ENCODE data around the gene MYRFL. TPM values are rescaled to one million over a fixed set of nuclear protein-coding genes. Genes with fewer than 3 reads are reported as not detected.

The MYRFL gene
- polyA plus RNA-seq, 1 donor from 2014 or later: not detected

DNA sequence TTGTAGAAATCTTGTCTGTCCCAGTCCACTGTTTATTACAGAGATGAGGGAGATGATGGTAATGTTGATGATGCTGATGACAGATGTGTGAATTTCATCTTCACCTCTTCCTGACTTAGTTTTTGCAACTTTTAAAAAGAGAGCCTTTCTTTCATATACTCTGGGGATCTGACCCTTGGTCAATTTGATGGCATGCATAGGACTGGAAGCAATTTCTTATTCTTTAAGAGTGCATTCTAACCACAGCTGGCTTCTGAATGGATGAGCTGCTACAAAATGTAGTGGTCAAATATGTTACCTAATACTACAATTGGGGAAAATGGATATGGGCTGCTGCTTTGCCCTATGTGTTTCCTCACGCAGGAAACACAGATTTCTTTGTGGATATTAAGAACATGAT is 80.8 kb downstream of the MYRFL start:
- H3F3A ChIP-seq (ENCODE audit: insufficient read depth, low read length, poor library complexity, severe bottlenecking): no peaks in the 10 kb centered on the region
- H3K9ac ChIP-seq (ENCODE audit: low read length): no peak overlapping the region
- no peaks in the 10 kb centered on the region for H3K9me2 ChIP-seq (ENCODE audit: insufficient read depth, low read length)
- no peak overlapping the region for H3K27ac ChIP-seq (ENCODE audit: low read length)
- no peak for TF ChIP-seq SMC3 (conservative IDR thresholded peaks at IDR 0.05; ENCODE audit: poor library complexity)
- TF ChIP-seq POLR2AphosphoS5 (IDR thresholded peaks at IDR 0.05): no peak
- TF ChIP-seq, protein P1, sequence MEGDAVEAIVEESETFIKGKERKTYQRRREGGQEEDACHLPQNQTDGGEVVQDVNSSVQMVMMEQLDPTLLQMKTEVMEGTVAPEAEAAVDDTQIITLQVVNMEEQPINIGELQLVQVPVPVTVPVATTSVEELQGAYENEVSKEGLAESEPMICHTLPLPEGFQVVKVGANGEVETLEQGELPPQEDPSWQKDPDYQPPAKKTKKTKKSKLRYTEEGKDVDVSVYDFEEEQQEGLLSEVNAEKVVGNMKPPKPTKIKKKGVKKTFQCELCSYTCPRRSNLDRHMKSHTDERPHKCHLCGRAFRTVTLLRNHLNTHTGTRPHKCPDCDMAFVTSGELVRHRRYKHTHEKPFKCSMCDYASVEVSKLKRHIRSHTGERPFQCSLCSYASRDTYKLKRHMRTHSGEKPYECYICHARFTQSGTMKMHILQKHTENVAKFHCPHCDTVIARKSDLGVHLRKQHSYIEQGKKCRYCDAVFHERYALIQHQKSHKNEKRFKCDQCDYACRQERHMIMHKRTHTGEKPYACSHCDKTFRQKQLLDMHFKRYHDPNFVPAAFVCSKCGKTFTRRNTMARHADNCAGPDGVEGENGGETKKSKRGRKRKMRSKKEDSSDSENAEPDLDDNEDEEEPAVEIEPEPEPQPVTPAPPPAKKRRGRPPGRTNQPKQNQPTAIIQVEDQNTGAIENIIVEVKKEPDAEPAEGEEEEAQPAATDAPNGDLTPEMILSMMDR (IDR thresholded peaks at IDR 0.05; ENCODE audit: poor library complexity, severe bottlenecking): no peak
- no peak for TF ChIP-seq EP300 (conservative IDR thresholded peaks at IDR 0.05; ENCODE audit: poor library complexity, severe bottlenecking)
- H2AFZ ChIP-seq (ENCODE audit: low read depth, low read length): no peak overlapping the region
- H3K4me2 ChIP-seq (ENCODE audit: low read length): no peak overlapping the region
- no peaks in the 10 kb centered on the region for H4K20me1 ChIP-seq (ENCODE audit: insufficient read depth)
- no peak overlapping the region for H3K4me3 ChIP-seq (ENCODE audit: low read length)
- H3K36me3 ChIP-seq (ENCODE audit: insufficient read depth, low read length): no peaks in the 10 kb centered on the region
- no peaks in the 10 kb centered on the region for H3K79me2 ChIP-seq (replicated peaks; ENCODE audit: insufficient read depth, low read length)
- H3K27me3 ChIP-seq (ENCODE audit: insufficient read depth, low read depth, low read length): no peaks in the 10 kb centered on the region
- no peaks in the 10 kb centered on the region for H3K9me3 ChIP-seq (ENCODE audit: low read length)

DNA sequence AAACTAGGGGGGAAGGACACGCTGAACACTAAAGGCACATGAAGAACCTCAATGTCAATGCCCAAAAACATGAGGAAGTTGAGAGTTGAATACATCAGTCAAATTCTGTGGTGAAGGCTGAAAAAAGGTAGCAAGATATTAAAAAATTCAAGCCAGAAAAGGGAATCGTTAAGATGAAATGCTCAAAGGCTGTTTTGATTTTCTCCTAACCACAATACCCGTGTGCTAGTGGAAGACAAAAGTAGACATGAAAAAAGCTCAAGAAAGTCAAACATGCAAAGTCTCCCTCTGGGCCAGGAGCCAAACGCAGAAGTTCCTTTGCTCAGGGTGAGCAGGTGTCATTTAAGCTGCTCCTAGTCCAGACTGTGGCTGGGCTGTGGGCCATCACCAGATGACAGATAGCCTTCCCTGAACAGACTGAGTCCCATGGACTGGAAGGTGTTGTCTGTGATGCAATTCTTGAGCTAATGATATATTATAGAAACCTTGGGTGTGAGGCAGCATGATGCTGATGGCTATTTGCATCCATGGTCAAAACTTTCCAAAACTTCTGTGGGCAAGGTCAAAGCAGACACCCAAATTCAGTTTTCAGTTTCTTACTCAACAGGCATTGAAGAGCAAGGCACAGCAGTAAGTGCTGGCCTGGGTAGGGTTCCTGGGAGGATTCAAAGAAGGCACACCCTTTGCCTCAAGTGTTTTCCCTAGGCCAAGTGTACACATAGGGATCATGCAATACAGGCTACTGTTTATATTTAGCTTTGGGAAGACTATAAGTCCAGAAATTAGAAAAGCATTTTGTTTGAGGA is 81.6 kb downstream of the MYRFL start:
- H3K9me3 ChIP-seq (ENCODE audit: low read length): no peaks in the 10 kb centered on the region
- H3F3A ChIP-seq (ENCODE audit: insufficient read depth, low read length, poor library complexity, severe bottlenecking): no peaks in the 10 kb centered on the region
- H3K9me2 ChIP-seq (ENCODE audit: insufficient read depth, low read length): no peaks in the 10 kb centered on the region
- TF ChIP-seq RAD21 (conservative IDR thresholded peaks at IDR 0.05) (no peak), SMC3 (conservative IDR thresholded peaks at IDR 0.05; ENCODE audit: poor library complexity) (no peak), TAF1 (IDR thresholded peaks at IDR 0.05; ENCODE audit: low read depth) (no peak), POLR2AphosphoS5 (IDR thresholded peaks at IDR 0.05) (no peak), EP300 (conservative IDR thresholded peaks at IDR 0.05; ENCODE audit: poor library complexity, severe bottlenecking) (no peak)
- no peak overlapping the region for H3K4me2 ChIP-seq (ENCODE audit: low read length)
- no peaks in the 10 kb centered on the region for H4K20me1 ChIP-seq (ENCODE audit: insufficient read depth)
- H3K4me3 ChIP-seq (ENCODE audit: low read length): no peak overlapping the region
- no peak overlapping the region for H3K9ac ChIP-seq (ENCODE audit: low read length)
- no peaks in the 10 kb centered on the region for H3K36me3 ChIP-seq (ENCODE audit: insufficient read depth, low read length)
- no peak overlapping the region for H3K27ac ChIP-seq (ENCODE audit: low read length)
- no peaks in the 10 kb centered on the region for H3K79me2 ChIP-seq (replicated peaks; ENCODE audit: insufficient read depth, low read length)
- no peaks in the 10 kb centered on the region for H3K27me3 ChIP-seq (ENCODE audit: insufficient read depth, low read depth, low read length)
- no peak overlapping the region for H2AFZ ChIP-seq (ENCODE audit: low read depth, low read length)

DNA sequence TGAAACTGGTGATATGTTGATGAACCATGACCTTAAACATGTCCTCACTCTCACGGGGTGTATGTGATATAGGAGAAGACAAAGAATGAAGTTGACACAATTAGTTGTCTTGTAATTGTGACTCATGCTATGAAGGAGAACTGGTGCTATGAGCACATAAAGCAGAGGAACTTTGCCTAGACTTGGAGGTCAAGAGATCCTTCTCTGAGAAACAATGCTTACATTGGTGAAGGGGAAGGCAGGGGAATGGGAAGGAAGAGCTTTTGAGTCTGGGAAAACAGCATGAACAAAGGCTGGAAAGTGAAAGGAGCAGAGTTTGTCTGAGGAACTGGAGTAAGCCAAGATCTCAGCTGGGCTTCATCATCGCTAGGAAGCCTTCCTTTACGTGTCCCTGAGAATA is 83.2 kb downstream of the MYRFL start:
- Histone ChIP-seq H3K79me2 (replicated peaks; ENCODE audit: insufficient read depth, low read length) (no peaks in the 10 kb centered on the region), H3K27me3 (ENCODE audit: insufficient read depth, low read depth, low read length) (no peaks in the 10 kb centered on the region), H3K36me3 (ENCODE audit: insufficient read depth, low read length) (no peaks in the 10 kb centered on the region), H4K20me1 (ENCODE audit: insufficient read depth) (no peaks in the 10 kb centered on the region), H3F3A (ENCODE audit: insufficient read depth, low read length, poor library complexity, severe bottlenecking) (no peaks in the 10 kb centered on the region), H3K9ac (ENCODE audit: low read length) (no peak overlapping the region), H3K4me3 (ENCODE audit: low read length) (no peak overlapping the region), H3K9me2 (ENCODE audit: insufficient read depth, low read length) (no peaks in the 10 kb centered on the region), H3K9me3 (ENCODE audit: low read length) (no peaks in the 10 kb centered on the region), H3K27ac (ENCODE audit: low read length) (no peak overlapping the region), H3K4me2 (ENCODE audit: low read length) (no peak overlapping the region), H2AFZ (ENCODE audit: low read depth, low read length) (no peak overlapping the region)
- TF ChIP-seq POLR2AphosphoS5 (IDR thresholded peaks at IDR 0.05): no peak
- TF ChIP-seq, protein P2, sequence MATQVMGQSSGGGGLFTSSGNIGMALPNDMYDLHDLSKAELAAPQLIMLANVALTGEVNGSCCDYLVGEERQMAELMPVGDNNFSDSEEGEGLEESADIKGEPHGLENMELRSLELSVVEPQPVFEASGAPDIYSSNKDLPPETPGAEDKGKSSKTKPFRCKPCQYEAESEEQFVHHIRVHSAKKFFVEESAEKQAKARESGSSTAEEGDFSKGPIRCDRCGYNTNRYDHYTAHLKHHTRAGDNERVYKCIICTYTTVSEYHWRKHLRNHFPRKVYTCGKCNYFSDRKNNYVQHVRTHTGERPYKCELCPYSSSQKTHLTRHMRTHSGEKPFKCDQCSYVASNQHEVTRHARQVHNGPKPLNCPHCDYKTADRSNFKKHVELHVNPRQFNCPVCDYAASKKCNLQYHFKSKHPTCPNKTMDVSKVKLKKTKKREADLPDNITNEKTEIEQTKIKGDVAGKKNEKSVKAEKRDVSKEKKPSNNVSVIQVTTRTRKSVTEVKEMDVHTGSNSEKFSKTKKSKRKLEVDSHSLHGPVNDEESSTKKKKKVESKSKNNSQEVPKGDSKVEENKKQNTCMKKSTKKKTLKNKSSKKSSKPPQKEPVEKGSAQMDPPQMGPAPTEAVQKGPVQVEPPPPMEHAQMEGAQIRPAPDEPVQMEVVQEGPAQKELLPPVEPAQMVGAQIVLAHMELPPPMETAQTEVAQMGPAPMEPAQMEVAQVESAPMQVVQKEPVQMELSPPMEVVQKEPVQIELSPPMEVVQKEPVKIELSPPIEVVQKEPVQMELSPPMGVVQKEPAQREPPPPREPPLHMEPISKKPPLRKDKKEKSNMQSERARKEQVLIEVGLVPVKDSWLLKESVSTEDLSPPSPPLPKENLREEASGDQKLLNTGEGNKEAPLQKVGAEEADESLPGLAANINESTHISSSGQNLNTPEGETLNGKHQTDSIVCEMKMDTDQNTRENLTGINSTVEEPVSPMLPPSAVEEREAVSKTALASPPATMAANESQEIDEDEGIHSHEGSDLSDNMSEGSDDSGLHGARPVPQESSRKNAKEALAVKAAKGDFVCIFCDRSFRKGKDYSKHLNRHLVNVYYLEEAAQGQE (IDR thresholded peaks at IDR 0.05; ENCODE audit: borderline replicate concordance): no peak
- no peak for TF ChIP-seq EZH2 (IDR thresholded peaks at IDR 0.05; ENCODE audit: borderline replicate concordance, insufficient read depth, low read length, poor library complexity, severe bottlenecking)
- TF ChIP-seq MXI1 (conservative IDR thresholded peaks at IDR 0.05; ENCODE audit: poor library complexity, severe bottlenecking): no peak
- no peak for TF ChIP-seq TAF1 (IDR thresholded peaks at IDR 0.05; ENCODE audit: low read depth)
- TF ChIP-seq RAD21 (conservative IDR thresholded peaks at IDR 0.05): no peak
- no peak for TF ChIP-seq EP300 (conservative IDR thresholded peaks at IDR 0.05; ENCODE audit: poor library complexity, severe bottlenecking)
- TF ChIP-seq, protein P1 (IDR thresholded peaks at IDR 0.05; ENCODE audit: poor library complexity, severe bottlenecking): no peak
- TF ChIP-seq SMC3 (conservative IDR thresholded peaks at IDR 0.05; ENCODE audit: poor library complexity): no peak
